Measurements from ENCODE around the gene SAMD4B. TPM values are rescaled to one million over a fixed set of nuclear protein-coding genes. Genes with fewer than 3 reads are reported as not detected.

SAMD4B gene
- total and polyA plus RNA-seq, 9 of the 15 experiments (the other 6 are each of a cell fraction or from before 2014, with no cell fraction given) = 3.4 to 90.5 (median 38.0) TPM

DNA sequence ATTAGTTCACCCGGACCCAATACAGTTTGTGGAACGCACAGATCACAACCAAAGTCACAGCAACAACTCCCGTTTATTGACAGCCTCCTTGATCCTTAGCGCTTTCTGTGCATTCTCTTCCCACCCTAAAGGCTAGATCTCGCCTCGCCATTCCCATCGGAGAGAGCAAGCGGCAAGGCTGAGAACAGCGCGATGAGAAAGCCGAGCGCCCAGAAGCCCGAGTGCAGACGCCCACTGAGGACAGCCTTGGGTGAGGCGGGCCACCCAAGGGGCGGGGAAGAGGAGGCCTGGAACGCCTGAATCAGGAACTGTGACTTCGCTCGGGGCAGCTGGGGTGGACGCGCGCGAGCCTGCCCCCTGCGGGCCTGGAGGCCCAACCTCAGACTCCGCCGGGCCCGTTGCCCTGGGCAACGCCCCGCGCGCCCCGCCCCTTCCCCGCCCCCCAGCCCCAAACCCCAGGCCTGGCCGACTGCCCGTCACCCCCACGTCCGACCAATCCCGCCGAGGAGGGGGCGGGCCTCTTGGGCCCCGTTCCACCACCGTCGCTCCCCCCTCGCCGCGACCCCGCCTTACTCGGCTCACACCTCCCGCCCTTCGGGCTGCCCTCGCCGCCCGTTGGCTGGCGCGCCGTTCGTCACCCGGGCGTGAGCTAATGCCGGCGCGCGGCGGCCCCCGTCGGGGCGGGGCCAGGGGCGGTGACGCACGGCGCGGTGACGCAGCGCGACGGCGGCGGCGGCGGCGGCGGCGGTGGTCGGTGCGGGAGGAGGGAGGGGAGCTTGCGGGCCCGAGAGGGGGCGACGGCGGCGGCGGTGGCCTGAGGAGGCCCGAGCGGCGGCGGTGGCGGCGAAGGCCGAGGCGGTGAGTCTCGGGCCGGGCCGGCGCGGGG lies at the start of gene SAMD4B (continued):
- TF ChIP-seq SMARCE1 (IDR thresholded peaks at IDR 0.05) (no peak), ZNF165 (CRISPR knock-in tag; IDR thresholded peaks at IDR 0.05; ENCODE audit: borderline replicate concordance) (no peak), HLTF (IDR thresholded peaks at IDR 0.05) (0 out of 2 replicates have a peak, but pooled peaks have one; percentile 5), ZNF23 (CRISPR knock-in tag; IDR thresholded peaks at IDR 0.05) (no peak), ZNF347 (CRISPR knock-in tag; IDR thresholded peaks at IDR 0.05; ENCODE audit: low read depth) (no peak), GATAD2B (IDR thresholded peaks at IDR 0.05; ENCODE audit: borderline replicate concordance) (0 out of 2 replicates have a peak, but pooled peaks have one; percentile 26), ZC3H8 (IDR thresholded peaks at IDR 0.05) (no peak), HMG20B (CRISPR knock-in tag; IDR thresholded peaks at IDR 0.05) (no peak), BRF1 (IDR thresholded peaks at IDR 0.05; ENCODE audit: borderline replicate concordance, extremely low read depth, insufficient read length) (no peak), ZNF316 (IDR thresholded peaks at IDR 0.05) (peak; percentile 98), PHB2 (IDR thresholded peaks at IDR 0.05; ENCODE audit: low read depth) (no peak), TGIF2 (CRISPR knock-in tag; IDR thresholded peaks at IDR 0.05) (no peak), TRIM24 (IDR thresholded peaks at IDR 0.05) (peak in 1 of 2 experiments; percentile 86; a peak in 2 of 4 replicates), LARP7 (IDR thresholded peaks at IDR 0.05) (no peak), MIER1 (IDR thresholded peaks at IDR 0.05; ENCODE audit: low read depth) (peak; percentile 73; the same call in 1 of the 2 replicates), SMARCC2 (IDR thresholded peaks at IDR 0.05; ENCODE audit: low read depth) (no peak), NR4A1 (CRISPR knock-in tag; IDR thresholded peaks at IDR 0.05) (no peak), NR4A1 (tag; IDR thresholded peaks at IDR 0.05) (no peak), STAT5A (IDR thresholded peaks at IDR 0.05; ENCODE audit: borderline replicate concordance, low read length) (no peak; the same call in 1 of the 2 replicates), PCBP1 (IDR thresholded peaks at IDR 0.05; ENCODE audit: low read depth, low read length, poor library complexity, severe bottlenecking) (no peak), SETDB1 (IDR thresholded peaks at IDR 0.05; ENCODE audit: low read length) (no peak), EHMT2 (IDR thresholded peaks at IDR 0.05) (no peak), CREM (IDR thresholded peaks at IDR 0.05; ENCODE audit: low read depth) (peak; percentile 75; the same call in 1 of the 2 replicates)
- TF ChIP-seq, protein P1, sequence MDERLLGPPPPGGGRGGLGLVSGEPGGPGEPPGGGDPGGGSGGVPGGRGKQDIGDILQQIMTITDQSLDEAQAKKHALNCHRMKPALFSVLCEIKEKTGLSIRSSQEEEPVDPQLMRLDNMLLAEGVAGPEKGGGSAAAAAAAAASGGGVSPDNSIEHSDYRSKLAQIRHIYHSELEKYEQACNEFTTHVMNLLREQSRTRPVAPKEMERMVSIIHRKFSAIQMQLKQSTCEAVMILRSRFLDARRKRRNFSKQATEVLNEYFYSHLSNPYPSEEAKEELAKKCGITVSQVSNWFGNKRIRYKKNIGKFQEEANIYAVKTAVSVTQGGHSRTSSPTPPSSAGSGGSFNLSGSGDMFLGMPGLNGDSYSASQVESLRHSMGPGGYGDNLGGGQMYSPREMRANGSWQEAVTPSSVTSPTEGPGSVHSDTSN (CRISPR knock-in tag; IDR thresholded peaks at IDR 0.05; ENCODE audit: low read depth) = no peak
- TF ChIP-seq, protein P1 (tag; conservative IDR thresholded peaks at IDR 0.05; ENCODE audit: low read depth) = no peak
- TF ChIP-seq, protein P2, sequence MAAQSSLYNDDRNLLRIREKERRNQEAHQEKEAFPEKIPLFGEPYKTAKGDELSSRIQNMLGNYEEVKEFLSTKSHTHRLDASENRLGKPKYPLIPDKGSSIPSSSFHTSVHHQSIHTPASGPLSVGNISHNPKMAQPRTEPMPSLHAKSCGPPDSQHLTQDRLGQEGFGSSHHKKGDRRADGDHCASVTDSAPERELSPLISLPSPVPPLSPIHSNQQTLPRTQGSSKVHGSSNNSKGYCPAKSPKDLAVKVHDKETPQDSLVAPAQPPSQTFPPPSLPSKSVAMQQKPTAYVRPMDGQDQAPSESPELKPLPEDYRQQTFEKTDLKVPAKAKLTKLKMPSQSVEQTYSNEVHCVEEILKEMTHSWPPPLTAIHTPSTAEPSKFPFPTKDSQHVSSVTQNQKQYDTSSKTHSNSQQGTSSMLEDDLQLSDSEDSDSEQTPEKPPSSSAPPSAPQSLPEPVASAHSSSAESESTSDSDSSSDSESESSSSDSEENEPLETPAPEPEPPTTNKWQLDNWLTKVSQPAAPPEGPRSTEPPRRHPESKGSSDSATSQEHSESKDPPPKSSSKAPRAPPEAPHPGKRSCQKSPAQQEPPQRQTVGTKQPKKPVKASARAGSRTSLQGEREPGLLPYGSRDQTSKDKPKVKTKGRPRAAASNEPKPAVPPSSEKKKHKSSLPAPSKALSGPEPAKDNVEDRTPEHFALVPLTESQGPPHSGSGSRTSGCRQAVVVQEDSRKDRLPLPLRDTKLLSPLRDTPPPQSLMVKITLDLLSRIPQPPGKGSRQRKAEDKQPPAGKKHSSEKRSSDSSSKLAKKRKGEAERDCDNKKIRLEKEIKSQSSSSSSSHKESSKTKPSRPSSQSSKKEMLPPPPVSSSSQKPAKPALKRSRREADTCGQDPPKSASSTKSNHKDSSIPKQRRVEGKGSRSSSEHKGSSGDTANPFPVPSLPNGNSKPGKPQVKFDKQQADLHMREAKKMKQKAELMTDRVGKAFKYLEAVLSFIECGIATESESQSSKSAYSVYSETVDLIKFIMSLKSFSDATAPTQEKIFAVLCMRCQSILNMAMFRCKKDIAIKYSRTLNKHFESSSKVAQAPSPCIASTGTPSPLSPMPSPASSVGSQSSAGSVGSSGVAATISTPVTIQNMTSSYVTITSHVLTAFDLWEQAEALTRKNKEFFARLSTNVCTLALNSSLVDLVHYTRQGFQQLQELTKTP (IDR thresholded peaks at IDR 0.05; ENCODE audit: low read depth in 1 of 2, partially characterized antibody in 2 of 2) = peak in 1 of 2 experiments; percentile 71

All from K562 (cell line).